Erythroblast (primary cell): Measurements from ENCODE around the gene CPT1A.

Experiments used
- GATA1 ChIP-seq: IDR thresholded peaks from 2 replicates; pipeline ENCODE4 v1.6.1; 2011; ENCODE audit warnings: low read depth, mild to moderate bottlenecking, control low read depth, low read length, moderate library complexity
- POLR2A ChIP-seq: IDR thresholded peaks from 2 replicates; pipeline ENCODE4 v1.6.1; 2011; ENCODE audit warnings: mild to moderate bottlenecking, low read length

GRCh38 chr11:68704887-68705286 lies 136.8 kb downstream of the CPT1A start:
- TF ChIP-seq POLR2A (no peak), GATA1 (no peak)
